T-helper 1 cell treated with Interleukin-12 subunit alpha and Interleukin-12 subunit beta and Interleukin-4 antibody, amounts not matched to agents 30 ng/mL and 1 ng/mL, for 36 hours (primary cell): Measurements from ENCODE around the gene IBSP. TPM values are rescaled to one million over a fixed set of nuclear protein-coding genes. Genes with fewer than 3 reads are reported as not detected.

ENCODE experiments used
- intact Hi-C: fragments of 100-400 bp; cut with micrococcal nuclease; formaldehyde crosslinking; loops from one replicate; pipeline ENCODE4 v1.15.1; 2024
- total RNA-seq: library from RNA; stranded (reverse); gene quantifications from 2 replicates; pipeline ENCODE4 v1.2.3, GENCODE V29; 2022

Gene IBSP
- not detected in 2 replicates for total RNA-seq

GRCh38 chr4:87799301-87800113 lies at the start of gene IBSP:
TSS of gene IBSP (plus strand) at chr4:87799554. CDS start at chr4:87802362, 2,808 bp downstream.
- intact Hi-C loops, result no loop called here

- intact Hi-C loops, result no loop called here
These were observed 49.5 kb upstream of the IBSP start for GRCh38 chr4:87749883-87750282.

GRCh38 chr4:87758270-87758669 lies 41.1 kb upstream of the IBSP start:
- intact Hi-C loops, result loop anchor here (2.0 kb wide), 1 partner anchor 167 kb away; no protein-coding TSS in a partner anchor

GRCh38 chr4:87762311-87762710 lies 37.0 kb upstream of the IBSP start:
- intact Hi-C loops, result no loop called here

GRCh38 chr4:87781569-87781968 lies 17.8 kb upstream of the IBSP start:
- intact Hi-C loops, result no loop called here

GRCh38 chr4:87783781-87784180 lies 15.6 kb upstream of the IBSP start:
- intact Hi-C loops, result no loop called here

GRCh38 chr4:87785731-87786509 lies 13.4 kb upstream of the IBSP start:
- intact Hi-C loops, result no loop called here

- intact Hi-C loops, result no loop called here
These were observed 3.5 kb downstream of the IBSP start for GRCh38 chr4:87802858-87803257.

- intact Hi-C loops, result no loop called here
These were observed 4.1 kb downstream of the IBSP start for GRCh38 chr4:87803421-87803820.

GRCh38 chr4:87804871-87805270 lies 5.5 kb downstream of the IBSP start:
- intact Hi-C loops, result no loop called here

- intact Hi-C loops, result no loop called here
These were observed 6.6 kb downstream of the IBSP start for GRCh38 chr4:87805971-87806370.

- intact Hi-C loops, result no loop called here
These were observed 7.2 kb downstream of the IBSP start for GRCh38 chr4:87806520-87806919.

- intact Hi-C loops, result no loop called here
These were observed 8.0 kb downstream of the IBSP start for GRCh38 chr4:87807402-87807801.

GRCh38 chr4:87811977-87812376 lies 12.6 kb downstream of the IBSP start:
- intact Hi-C loops, result no loop called here

GRCh38 chr4:87819281-87819919 lies 20.0 kb downstream of the IBSP start:
- intact Hi-C loops, result no loop called here

- intact Hi-C loops, result no loop called here
These were observed 23.8 kb downstream of the IBSP start for GRCh38 chr4:87823200-87823599.

- intact Hi-C loops, result no loop called here
These were observed 24.4 kb downstream of the IBSP start for GRCh38 chr4:87823724-87824123.

- intact Hi-C loops, result no loop called here
These were observed 25.0 kb downstream of the IBSP start for GRCh38 chr4:87824352-87824751.

GRCh38 chr4:87832669-87833068 lies 33.3 kb downstream of the IBSP start, which contains the start of gene MEPE:
TSS of gene MEPE (plus strand) at chr4:87832969. CDS start at chr4:87834715, 1,746 bp downstream.
- intact Hi-C loops, result no loop called here

- intact Hi-C loops, result no loop called here
These were observed 35.0 kb downstream of the IBSP start for GRCh38 chr4:87834401-87834800.

GRCh38 chr4:87835197-87835596 lies 35.8 kb downstream of the IBSP start:
- intact Hi-C loops, result no loop called here

GRCh38 chr4:87835743-87836142 lies 36.4 kb downstream of the IBSP start:
- intact Hi-C loops, result no loop called here
